Activated CD8-positive, alpha-beta memory T cell treated with anti-CD3 and anti-CD28 coated beads, Interleukin-2, amount 50 U/mL, for 48 hours (primary cell): ENCODE results near the gene BTNL3.
"Not testable (repeated sequence)": the region's sequence is repeated elsewhere in the genome, so short reads cannot be mapped to it uniquely, and the experiment has no call there.

Source experiments
- DNase-seq: peaks from one replicate; pipeline ENCODE4 v3.0.0-alpha.2; 2020

BTNL3 gene

GRCh38 chr5:181024245-181025064, 35.8 kb downstream of the BTNL3 start:
- no peak for DNase-seq

- no peak for DNase-seq
Observed at GRCh38 chr5:181027452-181028031, 38.9 kb downstream of the BTNL3 start.

- DNase-seq, result no peak
Observed at GRCh38 chr5:181028032-181028819, 39.6 kb downstream of the BTNL3 start.

GRCh38 chr5:181031716-181032115, 43.1 kb downstream of the BTNL3 start:
- DNase-seq, result no peak

- DNase-seq, result no peak
Observed at GRCh38 chr5:181035991-181036815, 47.6 kb downstream of the BTNL3 start.

GRCh38 chr5:181036816-181037364, 48.2 kb downstream of the BTNL3 start:
- no peak for DNase-seq

GRCh38 chr5:181037365-181037861, 48.8 kb downstream of the BTNL3 start:
- DNase-seq, result no peak

GRCh38 chr5:181039471-181039870, 50.8 kb downstream of the BTNL3 start:
- no peak for DNase-seq

- no peak for DNase-seq
Observed at GRCh38 chr5:181039931-181040630, 51.4 kb downstream of the BTNL3 start, which contains the start of gene BTNL9. TSS of gene BTNL9 (plus strand) at chr5:181040266. CDS start at chr5:181045490, 5,224 bp downstream.

GRCh38 chr5:181040631-181040945, 51.9 kb downstream of the BTNL3 start:
- no peak for DNase-seq

GRCh38 chr5:181041043-181041442, 52.4 kb downstream of the BTNL3 start:
- DNase-seq, result no peak

- DNase-seq, result no peak
Observed at GRCh38 chr5:181042036-181042713, 53.5 kb downstream of the BTNL3 start.

GRCh38 chr5:181042722-181043121, 54.1 kb downstream of the BTNL3 start:
- no peak for DNase-seq

GRCh38 chr5:181043285-181044092, 54.8 kb downstream of the BTNL3 start:
- DNase-seq, result no peak

- DNase-seq, result no peak
Observed at GRCh38 chr5:181044093-181044599, 55.5 kb downstream of the BTNL3 start.

GRCh38 chr5:181044662-181045305, 56.1 kb downstream of the BTNL3 start:
- no peak for DNase-seq

- no peak for DNase-seq
Observed at GRCh38 chr5:181045316-181045715, 56.7 kb downstream of the BTNL3 start.

- not testable (repeated sequence) for DNase-seq
Observed at GRCh38 chr5:181045857-181046256, 57.2 kb downstream of the BTNL3 start.

- no peak for DNase-seq
Observed at GRCh38 chr5:181047288-181047687, 58.6 kb downstream of the BTNL3 start.
